HUES6 (cell line): ENCODE data around the gene ACTMAP.

Source experiments
- H3K27ac ChIP-seq: 2 replicates; pipeline ENCODE4 v1.7.0; 2013; ENCODE audit warnings: low read depth, mild to moderate bottlenecking, low read length, inconsistent platforms
- H3K27me3 ChIP-seq: 2 replicates; pipeline ENCODE4 v1.6.1; 2013; ENCODE audit warnings: low read length; ENCODE audit not compliant: control insufficient read depth, insufficient read depth
- H3K36me3 ChIP-seq: 2 replicates; pipeline ENCODE4 v1.6.1; 2013; ENCODE audit warnings: low read length; ENCODE audit not compliant: control insufficient read depth, insufficient read depth
- H3K4me1 ChIP-seq: 2 replicates; pipeline ENCODE4 v1.6.1; 2013; ENCODE audit warnings: low read length; ENCODE audit not compliant: control insufficient read depth, insufficient read depth
- H3K4me3 ChIP-seq: 2 replicates; pipeline ENCODE4 v1.5.1; 2013; ENCODE audit warnings: low read depth, low read length
- H3K9ac ChIP-seq: one replicate; pipeline ENCODE4 v1.6.1; 2013; ENCODE audit warnings: mild to moderate bottlenecking, low read length
- H3K9me3 ChIP-seq: 2 replicates; pipeline ENCODE4 v1.6.1; 2013; ENCODE audit warnings: low read depth, low read length; ENCODE audit not compliant: control insufficient read depth, insufficient read depth

Gene ACTMAP

DNA sequence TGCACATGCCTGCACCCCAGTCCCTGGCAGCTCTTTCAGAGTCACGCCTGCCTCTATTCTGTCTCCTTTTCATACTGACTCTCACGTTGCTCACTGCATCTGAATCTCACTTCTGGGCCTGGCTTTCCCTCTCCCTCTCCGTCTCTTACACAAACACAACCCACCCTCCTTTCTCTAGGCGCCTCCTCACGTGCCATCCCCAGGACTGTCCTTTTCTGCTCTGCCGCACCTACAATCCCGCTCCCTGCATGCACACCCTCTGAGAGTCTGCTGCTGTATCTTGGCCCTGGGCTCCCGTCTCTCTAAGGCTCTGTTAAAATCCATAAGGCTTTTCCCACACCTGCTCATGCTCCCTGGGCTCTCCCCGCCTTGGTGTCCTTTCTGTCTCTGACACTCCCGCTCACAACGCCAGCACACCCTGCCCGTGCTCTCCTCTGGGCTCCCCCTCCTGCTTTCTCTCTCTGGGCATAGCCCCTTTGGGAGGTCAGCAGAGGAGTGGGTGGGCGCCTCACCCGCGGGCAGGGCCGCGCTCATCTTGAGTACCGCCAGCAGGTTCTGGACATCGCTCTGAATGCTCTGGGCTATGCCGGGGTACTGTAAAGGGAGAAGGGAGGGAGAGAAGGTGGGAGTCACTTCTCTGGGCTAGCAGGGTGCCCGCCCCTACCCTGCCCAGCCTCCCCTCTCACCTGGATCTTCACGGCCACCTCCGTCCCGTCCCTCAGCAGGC lies 47.1 kb downstream of the ACTMAP start:
- Histone ChIP-seq H3K9ac (no peak overlapping the region), H3K4me3 (no peak overlapping the region), H3K36me3 (peaks cover 83% of the 10 kb centered on the region), H3K27me3 (no peaks in the 10 kb centered on the region), H3K4me1 (no peaks in the 10 kb centered on the region), H3K27ac (no peak overlapping the region), H3K9me3 (no peaks in the 10 kb centered on the region)

GRCh38 chr19:40702337-40703012 lies 47.8 kb downstream of the ACTMAP start:
- H3K27me3 ChIP-seq, result no peaks in the 10 kb centered on the region
- H3K9me3 ChIP-seq, result no peaks in the 10 kb centered on the region
- H3K36me3 ChIP-seq, result peaks cover 77% of the 10 kb centered on the region
- H3K9ac ChIP-seq, result peak overlapping the region; percentile 32
- H3K4me3 ChIP-seq, result no peak overlapping the region
- no peak overlapping the region for H3K27ac ChIP-seq
- H3K4me1 ChIP-seq, result no peaks in the 10 kb centered on the region

- no peak overlapping the region for H3K27ac ChIP-seq
- no peak overlapping the region for H3K9ac ChIP-seq
- peaks cover 78% of the 10 kb centered on the region for H3K36me3 ChIP-seq
- H3K4me1 ChIP-seq, result no peaks in the 10 kb centered on the region
- no peak overlapping the region for H3K4me3 ChIP-seq
- no peaks in the 10 kb centered on the region for H3K9me3 ChIP-seq
- H3K27me3 ChIP-seq, result no peaks in the 10 kb centered on the region
Observed at GRCh38 chr19:40701758-40702157, 48.5 kb downstream of the ACTMAP start.

GRCh38 chr19:40700083-40700482 lies 50.2 kb downstream of the ACTMAP start:
- Histone ChIP-seq H3K9me3 (no peaks in the 10 kb centered on the region), H3K4me1 (no peaks in the 10 kb centered on the region), H3K4me3 (no peak overlapping the region), H3K36me3 (peaks cover 74% of the 10 kb centered on the region), H3K27me3 (no peaks in the 10 kb centered on the region), H3K9ac (no peak overlapping the region), H3K27ac (no peak overlapping the region)

- peaks cover 5% of the 10 kb centered on the region; the same call in 1 of the 2 replicates for H3K4me1 ChIP-seq
- no peak overlapping the region for H3K9ac ChIP-seq
- no peak overlapping the region for H3K27ac ChIP-seq
- H3K36me3 ChIP-seq, result peaks cover 65% of the 10 kb centered on the region
- H3K27me3 ChIP-seq, result no peaks in the 10 kb centered on the region
- no peaks in the 10 kb centered on the region for H3K9me3 ChIP-seq
- H3K4me3 ChIP-seq, result no peak overlapping the region
Observed at GRCh38 chr19:40697007-40697406, 53.3 kb downstream of the ACTMAP start.

DNA sequence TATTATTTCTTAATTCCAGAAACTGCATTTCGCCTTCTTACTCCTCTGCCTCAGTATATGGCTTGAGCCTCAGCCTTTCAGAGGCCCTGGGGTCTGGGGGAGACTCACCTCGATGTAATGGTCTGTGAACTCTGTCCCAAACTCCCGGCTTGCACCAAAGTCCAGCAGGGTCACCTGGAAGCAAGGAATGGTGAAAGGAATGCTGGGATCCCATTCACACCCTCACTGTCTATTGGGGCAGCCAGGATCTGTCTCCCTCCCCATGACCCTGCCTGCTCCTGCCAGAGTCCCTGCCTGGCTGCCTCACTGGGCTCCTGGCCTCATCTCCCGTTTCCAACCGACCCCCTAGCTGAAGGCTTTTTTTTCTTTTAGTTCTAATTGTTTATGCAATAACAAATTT lies 54.4 kb downstream of the ACTMAP start:
- H3K9ac ChIP-seq, result no peak overlapping the region

GRCh38 chr19:40693896-40694295 lies 56.4 kb downstream of the ACTMAP start:
- Histone ChIP-seq H3K27me3 (no peaks in the 10 kb centered on the region), H3K36me3 (peaks cover 39% of the 10 kb centered on the region), H3K27ac (no peak overlapping the region), H3K4me1 (peaks cover 20% of the 10 kb centered on the region), H3K4me3 (no peak overlapping the region), H3K9ac (no peak overlapping the region), H3K9me3 (no peaks in the 10 kb centered on the region)

More for the DNA sequence above, 54.4 kb downstream of the ACTMAP start:
- Histone ChIP-seq H3K4me3 (no peak overlapping the region), H3K27ac (no peak overlapping the region), H3K36me3 (peaks cover 54% of the 10 kb centered on the region), H3K9me3 (no peaks in the 10 kb centered on the region), H3K27me3 (no peaks in the 10 kb centered on the region), H3K4me1 (peaks cover 15% of the 10 kb centered on the region)

GRCh38 chr19:40693150-40693788 lies 57.0 kb downstream of the ACTMAP start:
- H3K9me3 ChIP-seq, result no peaks in the 10 kb centered on the region
- H3K27me3 ChIP-seq, result no peaks in the 10 kb centered on the region
- H3K27ac ChIP-seq, result no peak overlapping the region
- H3K4me3 ChIP-seq, result no peak overlapping the region
- H3K4me1 ChIP-seq, result peaks cover 20% of the 10 kb centered on the region
- H3K36me3 ChIP-seq, result peaks cover 35% of the 10 kb centered on the region
- no peak overlapping the region for H3K9ac ChIP-seq

DNA sequence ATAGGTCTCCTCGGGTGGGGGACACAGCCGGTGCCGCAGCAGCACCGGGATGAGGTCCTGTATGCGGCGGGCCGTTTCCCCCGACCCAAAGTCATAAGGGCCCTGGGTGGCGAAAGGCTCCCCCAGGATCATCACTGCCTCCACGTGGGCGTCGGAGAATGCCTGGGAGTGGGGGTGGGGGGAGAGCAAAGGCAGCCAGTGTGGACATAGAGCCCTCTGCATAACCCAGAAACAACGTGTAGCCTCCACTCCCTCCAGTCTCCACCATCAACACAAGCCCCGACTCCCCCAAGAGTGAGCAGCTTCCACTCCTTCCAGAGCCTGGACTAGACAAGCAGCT lies 58.1 kb downstream of the ACTMAP start:
- Histone ChIP-seq H3K27ac (no peak overlapping the region), H3K4me3 (no peak overlapping the region), H3K9ac (no peak overlapping the region), H3K27me3 (no peaks in the 10 kb centered on the region), H3K4me1 (peaks cover 20% of the 10 kb centered on the region), H3K36me3 (peaks cover 34% of the 10 kb centered on the region), H3K9me3 (no peaks in the 10 kb centered on the region)

DNA sequence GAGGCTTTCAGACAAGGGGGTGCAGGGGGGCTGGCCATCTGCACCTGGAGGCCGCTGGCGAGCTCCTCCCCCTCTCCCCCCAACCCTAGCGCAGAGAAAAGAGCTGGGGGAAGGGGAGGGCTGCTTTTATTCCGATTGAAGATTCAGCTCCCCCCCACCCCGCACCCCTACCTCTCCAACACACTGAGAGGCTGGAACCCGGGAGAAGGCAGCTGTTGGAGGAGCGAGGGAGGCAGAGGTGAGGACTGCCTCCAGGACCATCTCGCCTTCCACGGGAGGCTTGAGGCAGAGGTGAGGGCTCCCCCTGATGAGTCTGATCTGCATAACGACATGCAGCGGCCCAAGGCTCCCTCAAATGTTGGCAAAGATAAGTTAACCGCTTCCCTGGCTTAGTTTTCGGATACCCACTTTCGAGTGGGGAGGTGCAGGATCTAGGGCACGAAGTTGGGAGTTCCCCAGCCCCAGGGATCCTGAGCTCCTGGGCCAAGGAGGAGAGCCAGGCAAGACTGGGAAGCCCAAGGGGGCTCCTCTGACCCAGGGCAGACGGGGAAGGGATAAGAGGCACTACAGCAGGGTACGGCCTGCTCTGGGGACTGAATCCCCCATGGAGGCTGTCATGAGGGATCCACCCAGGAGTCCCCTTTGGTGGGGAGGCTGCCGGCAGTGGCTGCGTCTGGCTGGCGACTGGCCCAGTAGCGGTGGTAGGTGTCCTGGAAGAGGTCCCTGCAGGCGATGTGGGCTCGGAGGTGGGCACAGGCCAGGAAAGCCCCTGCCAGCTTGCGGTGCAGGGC lies 58.7 kb downstream of the ACTMAP start:
- Histone ChIP-seq H3K27ac (no peak overlapping the region), H3K4me3 (peak overlapping the region; percentile 76), H3K9ac (peak overlapping the region; percentile 88), H3K9me3 (no peaks in the 10 kb centered on the region), H3K4me1 (peaks cover 20% of the 10 kb centered on the region), H3K27me3 (no peaks in the 10 kb centered on the region), H3K36me3 (peaks cover 30% of the 10 kb centered on the region)
